ENCODE data around the gene EPB42. TPM values are rescaled to one million over a fixed set of nuclear protein-coding genes. Genes with fewer than 3 reads are reported as not detected.

The EPB42 gene
- total RNA-seq, 1 donor from 2014 or later: not detected

GRCh38 chr15:43266386-43266785 lies 45.6 kb upstream of the EPB42 start:
- Histone ChIP-seq H3K27ac (no peak overlapping the region), H3K27me3 (no peaks in the 10 kb centered on the region), H3K36me3 (no peaks in the 10 kb centered on the region), H3K9me3 (no peaks in the 10 kb centered on the region), H3K4me1 (no peaks in the 10 kb centered on the region), H3K4me3 (no peak overlapping the region)
- no peak for TF ChIP-seq CTCF (IDR thresholded peaks at IDR 0.05)
- intact Hi-C loops (cut with DNase I): no loop called here
- no peak for DNase-seq (ENCODE audit: low spot score in 2 of 2)

DNA sequence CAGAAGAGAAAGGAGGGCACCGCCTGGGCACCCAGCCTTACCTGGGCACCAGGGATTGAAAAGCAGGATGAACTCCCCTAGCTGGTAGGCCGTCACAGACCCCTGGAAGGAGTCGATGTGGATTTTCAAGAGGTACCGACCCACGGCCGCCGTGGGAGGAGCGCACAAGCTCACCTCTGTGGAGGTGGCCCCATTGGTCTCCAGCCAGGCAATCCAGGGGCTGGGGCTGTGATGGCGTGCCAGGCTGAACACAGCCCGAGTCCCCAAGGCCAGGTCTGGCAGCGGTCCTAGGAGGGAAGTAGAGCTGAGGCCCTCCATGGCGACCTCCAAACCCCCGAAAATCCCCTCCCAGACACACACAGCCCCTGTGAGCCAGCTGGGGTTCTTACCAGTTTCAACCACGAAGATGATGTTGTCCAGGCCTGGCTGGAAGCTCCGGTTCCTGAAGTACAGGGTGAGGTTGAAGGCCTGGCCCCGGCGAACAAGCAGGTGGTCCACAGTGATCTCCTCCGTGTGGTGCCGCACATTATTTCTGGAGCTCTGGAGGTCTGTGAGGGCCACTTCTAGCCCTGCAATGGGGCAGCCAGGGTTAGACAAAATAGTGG lies 39.3 kb upstream of the EPB42 start:
- no peak overlapping the region for H3K4me3 ChIP-seq
- no peaks in the 10 kb centered on the region for H3K4me1 ChIP-seq
- intact Hi-C loops (cut with DNase I): no loop called here
- H3K36me3 ChIP-seq: no peaks in the 10 kb centered on the region
- DNase-seq (ENCODE audit: low spot score in 2 of 2): peak in 1 of 2 donors; percentile 47
- H3K27me3 ChIP-seq: no peaks in the 10 kb centered on the region
- TF ChIP-seq CTCF (IDR thresholded peaks at IDR 0.05): no peak
- no peaks in the 10 kb centered on the region for H3K9me3 ChIP-seq
- no peak overlapping the region for H3K27ac ChIP-seq

DNA sequence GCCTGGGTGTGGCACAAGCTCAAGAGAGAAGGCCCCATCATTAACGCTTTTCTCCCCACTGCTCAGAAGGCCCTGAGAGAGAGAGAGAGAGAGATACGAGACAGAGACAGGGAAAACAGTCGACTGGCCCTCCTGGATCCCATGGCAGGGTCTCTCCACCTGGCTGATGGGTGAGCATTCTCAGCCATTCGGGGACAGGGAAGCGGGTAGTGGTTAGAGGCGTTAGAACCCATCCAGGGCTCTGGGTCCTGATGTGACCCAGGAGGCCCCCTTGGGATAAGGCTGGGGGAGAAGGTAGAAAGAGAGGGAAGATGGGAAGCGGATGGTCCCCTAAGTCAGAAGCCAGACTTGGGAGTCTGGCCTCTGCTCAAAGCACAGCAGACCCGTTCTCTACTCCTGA lies 38.0 kb upstream of the EPB42 start:
- DNase-seq (ENCODE audit: low spot score in 2 of 2): peak in 1 of 2 donors; percentile 16
- Histone ChIP-seq H3K27ac (no peak overlapping the region), H3K27me3 (no peaks in the 10 kb centered on the region), H3K9me3 (no peaks in the 10 kb centered on the region), H3K4me3 (no peak overlapping the region), H3K36me3 (no peaks in the 10 kb centered on the region), H3K4me1 (no peaks in the 10 kb centered on the region)
- intact Hi-C loops (cut with DNase I): no loop called here
- TF ChIP-seq CTCF (IDR thresholded peaks at IDR 0.05): no peak

- Histone ChIP-seq H3K9me3 (no peaks in the 10 kb centered on the region), H3K27me3 (no peaks in the 10 kb centered on the region), H3K36me3 (no peaks in the 10 kb centered on the region), H3K4me3 (no peak overlapping the region), H3K4me1 (no peaks in the 10 kb centered on the region), H3K27ac (no peak overlapping the region)
- DNase-seq (ENCODE audit: low spot score in 2 of 2): peak in 1 of 2 donors; percentile 37
- intact Hi-C loops (cut with DNase I): no loop called here
- TF ChIP-seq CTCF (IDR thresholded peaks at IDR 0.05): no peak
Measured at GRCh38 chr15:43256341-43256740, 35.5 kb upstream of the EPB42 start.

DNA sequence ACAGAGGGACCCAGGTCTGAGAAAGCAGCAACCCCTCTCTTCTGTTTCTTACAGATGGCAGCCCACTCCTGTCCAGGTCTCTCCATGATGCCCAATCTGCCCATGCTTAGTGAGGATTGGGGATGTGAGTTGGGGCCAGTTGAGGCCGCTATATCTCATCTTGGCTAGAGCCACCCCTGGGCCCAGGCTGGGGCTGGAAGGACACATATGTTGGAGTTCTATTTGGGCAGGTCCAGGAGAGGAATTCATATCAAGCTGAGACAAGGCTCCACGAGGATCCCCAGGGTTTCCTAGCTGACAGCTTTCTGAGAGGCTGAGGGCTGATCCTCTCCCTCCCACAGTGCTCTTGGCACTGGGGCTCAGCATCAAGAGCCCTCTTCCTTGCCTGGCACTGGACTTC lies 34.6 kb upstream of the EPB42 start:
- Histone ChIP-seq H3K27ac (no peak overlapping the region), H3K36me3 (no peaks in the 10 kb centered on the region), H3K27me3 (no peaks in the 10 kb centered on the region), H3K4me3 (no peak overlapping the region), H3K9me3 (no peaks in the 10 kb centered on the region), H3K4me1 (no peaks in the 10 kb centered on the region)
- no peak for TF ChIP-seq CTCF (IDR thresholded peaks at IDR 0.05)
- DNase-seq (ENCODE audit: low spot score in 2 of 2): peak in 1 of 2 donors; percentile 51
- intact Hi-C loops (cut with DNase I): no loop called here

Measured in ascending aorta (tissue), 2 donors.